Measurements from ENCODE around the gene HOXA6. TPM values are rescaled to one million over a fixed set of nuclear protein-coding genes. Genes with fewer than 3 reads are reported as not detected.

HOXA6 gene
- total RNA-seq, 1 donor from 2014 or later = not detected

DNA sequence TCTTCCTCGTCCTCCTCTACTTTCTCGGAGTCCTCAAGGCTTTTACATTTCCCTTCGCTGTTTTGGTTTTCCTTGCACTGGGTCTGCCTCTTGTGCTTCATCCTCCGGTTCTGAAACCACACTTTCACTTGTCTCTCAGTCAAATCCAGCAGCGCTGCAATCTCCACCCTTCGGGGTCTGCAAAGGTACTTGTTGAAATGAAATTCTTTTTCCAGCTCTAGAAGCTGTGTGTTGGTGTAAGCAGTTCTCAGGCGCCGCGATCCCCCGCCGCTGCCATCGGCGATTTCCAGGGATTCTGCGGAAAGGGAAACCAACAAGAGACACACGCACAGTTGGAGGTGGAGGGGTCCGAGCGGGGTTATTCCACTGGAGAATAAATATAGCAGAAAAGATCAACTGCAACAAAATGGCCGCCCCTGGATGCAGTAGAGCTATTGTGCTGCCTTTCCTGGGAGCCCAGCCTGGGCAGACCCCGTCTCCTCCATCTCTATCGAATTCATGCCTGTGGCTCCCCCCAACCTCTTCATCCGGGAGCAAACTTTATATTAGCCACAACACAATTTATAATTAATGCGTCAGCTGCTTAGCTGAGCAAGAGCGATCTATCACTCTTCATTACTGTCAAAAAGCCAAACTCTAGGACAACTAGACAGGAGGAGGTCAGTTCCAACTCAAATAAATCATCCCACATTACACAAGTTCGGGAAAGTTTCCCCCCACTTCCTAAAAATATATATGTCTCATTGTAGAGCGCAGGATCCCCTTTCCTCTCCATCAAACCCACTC is 46.2 kb downstream of the HOXA6 start:
- H3K9me3 Mint-ChIP-seq (ENCODE audit: unreplicated experiment) = peaks cover 35% of the 10 kb centered on the region
- TF ChIP-seq CTCF (IDR thresholded peaks at IDR 0.05; ENCODE audit: partially characterized antibody, unreplicated experiment) = no peak
- no peak for DNase-seq
- peaks cover 14% of the 10 kb centered on the region for H3K4me1 Mint-ChIP-seq (ENCODE audit: low read depth, unreplicated experiment)
- H3K27me3 Mint-ChIP-seq (ENCODE audit: unreplicated experiment) = peaks cover 71% of the 10 kb centered on the region
- H3K4me3 Mint-ChIP-seq (ENCODE audit: unreplicated experiment) = peak overlapping the region; percentile 43
- H3K27ac Mint-ChIP-seq (ENCODE audit: unreplicated experiment) = peak overlapping the region; percentile 49
- peaks cover 4% of the 10 kb centered on the region for H3K36me3 Mint-ChIP-seq (ENCODE audit: unreplicated experiment)

GRCh38 chr7:27100694-27101170 is 46.8 kb downstream of the HOXA6 start:
- peaks cover 12% of the 10 kb centered on the region for H3K4me1 Mint-ChIP-seq (ENCODE audit: low read depth, unreplicated experiment)
- H3K4me3 Mint-ChIP-seq (ENCODE audit: unreplicated experiment) = peak overlapping the region; percentile 43
- DNase-seq = no peak
- peaks cover 67% of the 10 kb centered on the region for H3K27me3 Mint-ChIP-seq (ENCODE audit: unreplicated experiment)
- peaks cover 4% of the 10 kb centered on the region for H3K36me3 Mint-ChIP-seq (ENCODE audit: unreplicated experiment)
- TF ChIP-seq CTCF (IDR thresholded peaks at IDR 0.05; ENCODE audit: partially characterized antibody, unreplicated experiment) = no peak
- peaks cover 31% of the 10 kb centered on the region for H3K9me3 Mint-ChIP-seq (ENCODE audit: unreplicated experiment)
- no peak overlapping the region for H3K27ac Mint-ChIP-seq (ENCODE audit: unreplicated experiment)

GRCh38 chr7:27099453-27100370 is 47.9 kb downstream of the HOXA6 start:
- Mint-ChIP-seq H3K36me3 (ENCODE audit: unreplicated experiment) (peaks cover 4% of the 10 kb centered on the region), H3K27me3 (ENCODE audit: unreplicated experiment) (peaks cover 68% of the 10 kb centered on the region), H3K9me3 (ENCODE audit: unreplicated experiment) (peaks cover 36% of the 10 kb centered on the region), H3K4me1 (ENCODE audit: low read depth, unreplicated experiment) (peaks cover 14% of the 10 kb centered on the region), H3K4me3 (ENCODE audit: unreplicated experiment) (peak overlapping the region; percentile 74), H3K27ac (ENCODE audit: unreplicated experiment) (peak overlapping the region; percentile 14)
- no peak for TF ChIP-seq CTCF (IDR thresholded peaks at IDR 0.05; ENCODE audit: partially characterized antibody, unreplicated experiment)
- DNase-seq = no peak

- peak overlapping the region; percentile 74 for H3K4me3 Mint-ChIP-seq (ENCODE audit: unreplicated experiment)
- peaks cover 4% of the 10 kb centered on the region for H3K36me3 Mint-ChIP-seq (ENCODE audit: unreplicated experiment)
- H3K27me3 Mint-ChIP-seq (ENCODE audit: unreplicated experiment) = peaks cover 69% of the 10 kb centered on the region
- H3K27ac Mint-ChIP-seq (ENCODE audit: unreplicated experiment) = no peak overlapping the region
- no peak for DNase-seq
- H3K9me3 Mint-ChIP-seq (ENCODE audit: unreplicated experiment) = peaks cover 38% of the 10 kb centered on the region
- no peak for TF ChIP-seq CTCF (IDR thresholded peaks at IDR 0.05; ENCODE audit: partially characterized antibody, unreplicated experiment)
- peaks cover 14% of the 10 kb centered on the region for H3K4me1 Mint-ChIP-seq (ENCODE audit: low read depth, unreplicated experiment)
These were observed 48.8 kb downstream of the HOXA6 start for GRCh38 chr7:27098578-27099451.
